ENCODE measurements around the gene CACNG5. TPM values are rescaled to one million over a fixed set of nuclear protein-coding genes. Genes with fewer than 3 reads are reported as not detected.

CACNG5 gene
- total RNA-seq, 4 donors from 2014 or later = not detected

DNA sequence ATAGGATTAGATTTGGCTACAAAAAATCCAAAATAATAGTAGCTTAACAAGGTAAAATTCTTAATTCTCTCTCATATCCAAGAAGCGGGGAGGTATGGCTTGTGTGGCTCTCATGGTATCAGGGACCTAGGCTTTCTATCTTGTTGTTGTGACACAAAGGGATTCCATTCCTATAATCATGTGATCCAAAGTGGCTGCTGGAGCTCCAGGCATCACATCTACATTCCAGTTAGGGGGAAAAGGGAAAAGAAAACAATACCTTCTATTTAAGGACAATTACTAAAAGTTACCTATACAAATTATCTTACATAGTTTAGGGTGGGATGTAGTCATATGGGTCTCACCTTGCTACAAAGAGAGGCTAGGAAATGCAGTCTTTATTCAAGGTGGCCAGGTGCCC lies 82.0 kb downstream of the CACNG5 start:
- Histone ChIP-seq H3K27ac (no peak overlapping the region), H3K4me1 (no peaks in the 10 kb centered on the region), H3K36me3 (no peaks in the 10 kb centered on the region), H3K27me3 (no peaks in the 10 kb centered on the region), H3K9me3 (no peaks in the 10 kb centered on the region), H3K4me3 (no peak overlapping the region)
- no peak for TF ChIP-seq POLR2A (IDR thresholded peaks at IDR 0.05)
- TF ChIP-seq, protein P1, sequence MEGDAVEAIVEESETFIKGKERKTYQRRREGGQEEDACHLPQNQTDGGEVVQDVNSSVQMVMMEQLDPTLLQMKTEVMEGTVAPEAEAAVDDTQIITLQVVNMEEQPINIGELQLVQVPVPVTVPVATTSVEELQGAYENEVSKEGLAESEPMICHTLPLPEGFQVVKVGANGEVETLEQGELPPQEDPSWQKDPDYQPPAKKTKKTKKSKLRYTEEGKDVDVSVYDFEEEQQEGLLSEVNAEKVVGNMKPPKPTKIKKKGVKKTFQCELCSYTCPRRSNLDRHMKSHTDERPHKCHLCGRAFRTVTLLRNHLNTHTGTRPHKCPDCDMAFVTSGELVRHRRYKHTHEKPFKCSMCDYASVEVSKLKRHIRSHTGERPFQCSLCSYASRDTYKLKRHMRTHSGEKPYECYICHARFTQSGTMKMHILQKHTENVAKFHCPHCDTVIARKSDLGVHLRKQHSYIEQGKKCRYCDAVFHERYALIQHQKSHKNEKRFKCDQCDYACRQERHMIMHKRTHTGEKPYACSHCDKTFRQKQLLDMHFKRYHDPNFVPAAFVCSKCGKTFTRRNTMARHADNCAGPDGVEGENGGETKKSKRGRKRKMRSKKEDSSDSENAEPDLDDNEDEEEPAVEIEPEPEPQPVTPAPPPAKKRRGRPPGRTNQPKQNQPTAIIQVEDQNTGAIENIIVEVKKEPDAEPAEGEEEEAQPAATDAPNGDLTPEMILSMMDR (IDR thresholded peaks at IDR 0.05) = no peak
- no peak for DNase-seq

DNA sequence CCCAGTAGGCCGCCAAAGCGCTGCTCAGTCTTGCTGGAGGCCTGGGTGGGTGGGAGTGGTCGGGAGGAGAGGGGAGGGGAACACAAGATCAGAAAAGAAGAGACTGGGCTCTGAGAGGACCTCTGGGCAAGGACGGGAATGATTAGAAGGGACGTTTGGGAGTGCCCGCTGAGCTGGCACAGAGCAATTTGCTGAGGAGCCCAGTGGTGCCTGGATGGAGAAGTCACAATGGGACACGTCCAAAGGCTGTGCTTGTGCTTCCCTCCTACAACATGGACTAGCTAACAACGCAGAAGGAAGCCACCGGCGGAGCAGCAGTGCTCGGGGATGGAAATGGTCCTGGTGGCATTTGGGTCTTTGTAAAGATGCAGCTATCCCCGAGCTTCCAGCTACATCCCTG lies 84.0 kb downstream of the CACNG5 start:
- DNase-seq = no peak
- no peaks in the 10 kb centered on the region for H3K9me3 ChIP-seq
- no peak overlapping the region for H3K4me3 ChIP-seq
- H3K27ac ChIP-seq = no peak overlapping the region
- no peaks in the 10 kb centered on the region for H3K4me1 ChIP-seq
- TF ChIP-seq, protein P1 (IDR thresholded peaks at IDR 0.05) = no peak
- no peak for TF ChIP-seq POLR2A (IDR thresholded peaks at IDR 0.05)
- no peaks in the 10 kb centered on the region for H3K36me3 ChIP-seq
- H3K27me3 ChIP-seq = no peaks in the 10 kb centered on the region

- Histone ChIP-seq H3K4me3 (no peak overlapping the region), H3K4me1 (no peaks in the 10 kb centered on the region), H3K27ac (no peak overlapping the region), H3K27me3 (no peaks in the 10 kb centered on the region), H3K9me3 (no peaks in the 10 kb centered on the region), H3K36me3 (no peaks in the 10 kb centered on the region)
- no peak for TF ChIP-seq POLR2A (IDR thresholded peaks at IDR 0.05)
- TF ChIP-seq, protein P1 (IDR thresholded peaks at IDR 0.05) = no peak
- DNase-seq = no peak
These were observed 85.5 kb downstream of the CACNG5 start for GRCh38 chr17:66920435-66920834.

DNA sequence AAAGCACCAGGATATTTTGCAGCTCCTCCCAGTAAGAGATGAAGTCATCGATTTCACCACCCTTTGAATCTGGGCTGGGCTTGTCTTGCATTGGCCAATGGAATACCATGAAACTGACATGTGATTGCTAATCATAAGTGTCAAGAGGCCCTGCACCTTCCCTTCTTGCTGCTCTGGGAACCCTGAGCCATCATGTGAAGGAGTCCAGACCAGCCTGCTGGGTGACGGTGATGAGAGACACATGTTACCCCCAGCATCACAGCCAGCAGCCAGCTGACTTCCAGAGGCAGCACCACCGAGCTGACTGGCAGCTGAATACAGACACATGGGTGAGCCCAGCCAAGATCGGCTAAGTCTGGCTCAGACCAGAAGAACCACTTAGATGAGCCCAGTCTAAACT lies 86.0 kb downstream of the CACNG5 start:
- no peak for TF ChIP-seq POLR2A (IDR thresholded peaks at IDR 0.05)
- TF ChIP-seq, protein P1 (IDR thresholded peaks at IDR 0.05) = no peak
- no peak overlapping the region for H3K27ac ChIP-seq
- no peaks in the 10 kb centered on the region for H3K9me3 ChIP-seq
- H3K36me3 ChIP-seq = no peaks in the 10 kb centered on the region
- no peak overlapping the region for H3K4me3 ChIP-seq
- no peak for DNase-seq
- no peaks in the 10 kb centered on the region for H3K27me3 ChIP-seq
- H3K4me1 ChIP-seq = no peaks in the 10 kb centered on the region

GRCh38 chr17:66923886-66924285 lies 89.0 kb downstream of the CACNG5 start:
- no peaks in the 10 kb centered on the region for H3K36me3 ChIP-seq
- H3K4me1 ChIP-seq = no peaks in the 10 kb centered on the region
- no peak for DNase-seq
- no peak overlapping the region for H3K4me3 ChIP-seq
- no peak overlapping the region for H3K27ac ChIP-seq
- H3K27me3 ChIP-seq = no peaks in the 10 kb centered on the region
- no peaks in the 10 kb centered on the region for H3K9me3 ChIP-seq
- TF ChIP-seq POLR2A (IDR thresholded peaks at IDR 0.05) = no peak
- TF ChIP-seq, protein P1 (IDR thresholded peaks at IDR 0.05) = no peak
